Lower leg skin (tissue), 3 donors: ENCODE measurements around the gene CCDC8.

Experiments used
- CTCF ChIP-seq, 3 donors: fragments of 450-650 bp; IDR thresholded peaks; one replicate each; pipeline ENCODE4 v1.5.1; 2016; ENCODE audit warnings: antibody characterized with exemption in 3 of 3, mild to moderate bottlenecking in 3 of 3, moderate library complexity in 2 of 3
- POLR2A ChIP-seq, 2 donors: fragments of 450-650 bp; IDR thresholded peaks; one replicate each; pipeline ENCODE4 v1.6.1; 2016 to 2017; ENCODE audit warnings: antibody characterized with exemption in 2 of 2, mild to moderate bottlenecking in 1 of 2, moderate library complexity in 1 of 2

GRCh38 chr19:46450737-46451136 is 37.4 kb upstream of the CCDC8 start:
- TF ChIP-seq CTCF (IDR thresholded peaks at IDR 0.05) (no peak), POLR2A (IDR thresholded peaks at IDR 0.05) (no peak)
